HG03575 (cell line): ENCODE measurements around the gene ZNF394.
A peak's percentile ranks its signal among the peaks of the same experiment; 100 is the strongest.

Experiments used
- ATAC-seq: cut with Tn5 transposase; IDR thresholded peaks from one replicate; pipeline ENCODE4 v1.9.1; 2021; ENCODE audit not compliant: unreplicated experiment, insufficient number of reproducible peaks, low FRiP score; ENCODE audit errors: extremely low read depth

ZNF394 gene

GRCh38 chr7:99498546-99498944, 1.5 kb downstream of the ZNF394 start:
- ATAC-seq: no peak

- no peak for ATAC-seq
These were observed 2.1 kb downstream of the ZNF394 start for GRCh38 chr7:99497766-99498545.

- ATAC-seq: no peak
These were observed 6.3 kb downstream of the ZNF394 start for GRCh38 chr7:99493823-99494222.

- no peak for ATAC-seq
These were observed 9.2 kb downstream of the ZNF394 start for GRCh38 chr7:99490878-99491277.

- no peak for ATAC-seq
These were observed 10.8 kb downstream of the ZNF394 start for GRCh38 chr7:99489235-99489634.

GRCh38 chr7:99485094-99485493, 15.0 kb downstream of the ZNF394 start:
- no peak for ATAC-seq

- ATAC-seq: no peak
These were observed 21.3 kb downstream of the ZNF394 start for GRCh38 chr7:99478464-99479440.

- ATAC-seq: no peak
These were observed 24.0 kb downstream of the ZNF394 start for GRCh38 chr7:99476107-99476506.

- no peak for ATAC-seq
These were observed 26.8 kb downstream of the ZNF394 start for GRCh38 chr7:99473315-99473596.

- ATAC-seq: peak; percentile 28
These were observed 27.3 kb downstream of the ZNF394 start, which contains the start of gene ZNF789 for GRCh38 chr7:99472561-99473314. ZNF789 (plus strand) TSS chr7:99472890; CDS start chr7:99476457, 3,567 bp downstream.

- ATAC-seq: no peak
These were observed 30.6 kb downstream of the ZNF394 start for GRCh38 chr7:99469381-99470065.

- ATAC-seq: no peak
These were observed 31.7 kb downstream of the ZNF394 start for GRCh38 chr7:99468336-99468918.

- no peak for ATAC-seq
These were observed 34.7 kb downstream of the ZNF394 start for GRCh38 chr7:99465421-99465768.

- ATAC-seq: no peak
These were observed 38.9 kb downstream of the ZNF394 start for GRCh38 chr7:99461221-99461620.

- no peak for ATAC-seq
These were observed 39.4 kb downstream of the ZNF394 start for GRCh38 chr7:99460651-99461050.

GRCh38 chr7:99459087-99459486, 41.0 kb downstream of the ZNF394 start:
- ATAC-seq: no peak

- no peak for ATAC-seq
These were observed 42.2 kb downstream of the ZNF394 start for GRCh38 chr7:99457650-99458493.
